Gastrocnemius medialis (tissue), 4 donors: ENCODE results near the gene PCCA.

Experiments
- CTCF ChIP-seq, 5 experiments: fragments of 450-650 bp in 3 of 5; fragments of 200-600 bp in 2 of 5; sonication (generic) in 2 of 5; IDR thresholded peaks in 4 of 5; conservative IDR thresholded peaks in 1 of 5; 1 replicate in 4 of 5; 2 replicates in 1 of 5; pipeline ENCODE4 v1.5.1; 2016 to 2019; ENCODE audit warnings: antibody characterized with exemption in 5 of 5, mild to moderate bottlenecking in 3 of 5, moderate library complexity in 3 of 5
- POLR2A ChIP-seq, 2 donors: fragments of 450-650 bp; IDR thresholded peaks; one replicate each; pipeline ENCODE4 v1.6.1; 2017; ENCODE audit warnings: antibody characterized with exemption in 2 of 2, mild to moderate bottlenecking in 2 of 2, moderate library complexity in 2 of 2

GRCh38 chr13:100106005-100106404 is 17.1 kb downstream of the PCCA start:
- TF ChIP-seq CTCF (IDR thresholded peaks at IDR 0.05 in 4 of 5, conservative IDR thresholded peaks at IDR 0.05 in 1 of 5) (no peak), POLR2A (IDR thresholded peaks at IDR 0.05) (no peak)
